SU-DHL-6 (cell line): ENCODE data around the gene COQ8B.

Source experiments
- EZH2phosphoT487 ChIP-seq: fragments of 200-600 bp; sonication (generic), shearing (Covaris generic); conservative IDR thresholded peaks from 2 replicates; pipeline ENCODE4 v1.6.1; 2018; ENCODE audit warnings: mild to moderate bottlenecking, antibody characterized with exemption, low read length, moderate library complexity, mixed read lengths
- TF ChIP-seq, protein P1 (sequence below): fragments of 200-600 bp; sonication (generic); IDR thresholded peaks from one replicate; pipeline ENCODE4 v1.5.1; 2017; ENCODE audit warnings: antibody characterized with exemption, mild to moderate bottlenecking, low read length, moderate library complexity; ENCODE audit not compliant: insufficient read depth, poor library complexity, severe bottlenecking

DNA sequence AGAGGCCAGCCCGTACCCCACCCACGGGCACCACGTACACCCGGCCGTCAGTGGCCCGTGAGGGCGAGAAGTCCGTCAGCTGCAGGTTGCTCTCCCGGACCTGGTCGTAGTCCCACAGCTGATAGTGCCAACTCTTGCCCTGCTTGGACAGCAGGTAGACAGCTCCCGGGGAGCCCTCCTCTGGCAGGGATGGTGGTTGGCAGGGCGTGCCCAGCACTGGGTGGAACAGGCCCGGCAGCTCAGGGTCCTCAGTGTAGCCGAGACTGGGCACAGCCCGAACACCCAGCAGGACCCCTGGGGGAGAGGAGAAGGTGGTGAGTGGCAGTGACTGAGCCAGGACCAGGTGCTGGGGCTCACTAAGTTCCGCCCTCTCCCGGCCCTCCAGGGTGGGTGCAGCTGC is 25.8 kb upstream of the COQ8B start:
- TF ChIP-seq, protein P1, sequence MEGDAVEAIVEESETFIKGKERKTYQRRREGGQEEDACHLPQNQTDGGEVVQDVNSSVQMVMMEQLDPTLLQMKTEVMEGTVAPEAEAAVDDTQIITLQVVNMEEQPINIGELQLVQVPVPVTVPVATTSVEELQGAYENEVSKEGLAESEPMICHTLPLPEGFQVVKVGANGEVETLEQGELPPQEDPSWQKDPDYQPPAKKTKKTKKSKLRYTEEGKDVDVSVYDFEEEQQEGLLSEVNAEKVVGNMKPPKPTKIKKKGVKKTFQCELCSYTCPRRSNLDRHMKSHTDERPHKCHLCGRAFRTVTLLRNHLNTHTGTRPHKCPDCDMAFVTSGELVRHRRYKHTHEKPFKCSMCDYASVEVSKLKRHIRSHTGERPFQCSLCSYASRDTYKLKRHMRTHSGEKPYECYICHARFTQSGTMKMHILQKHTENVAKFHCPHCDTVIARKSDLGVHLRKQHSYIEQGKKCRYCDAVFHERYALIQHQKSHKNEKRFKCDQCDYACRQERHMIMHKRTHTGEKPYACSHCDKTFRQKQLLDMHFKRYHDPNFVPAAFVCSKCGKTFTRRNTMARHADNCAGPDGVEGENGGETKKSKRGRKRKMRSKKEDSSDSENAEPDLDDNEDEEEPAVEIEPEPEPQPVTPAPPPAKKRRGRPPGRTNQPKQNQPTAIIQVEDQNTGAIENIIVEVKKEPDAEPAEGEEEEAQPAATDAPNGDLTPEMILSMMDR, result no peak
- no peak for TF ChIP-seq EZH2phosphoT487
